LNCAP (cell line): ENCODE results near the gene LIN37.

Source experiments
- CTCF ChIP-seq: fragments of 450-650 bp; IDR thresholded peaks from 2 replicates; pipeline ENCODE4 v1.5.1; 2017; ENCODE audit warnings: mild to moderate bottlenecking

Gene LIN37

GRCh38 chr19:35780058-35780457 lies 31.7 kb downstream of the LIN37 start:
- TF ChIP-seq CTCF: no peak

- no peak for TF ChIP-seq CTCF
Observed at GRCh38 chr19:35780717-35781116, 32.3 kb downstream of the LIN37 start.

GRCh38 chr19:35781650-35782049 lies 33.3 kb downstream of the LIN37 start:
- no peak for TF ChIP-seq CTCF

- no peak for TF ChIP-seq CTCF
Observed at GRCh38 chr19:35782589-35782988, 34.2 kb downstream of the LIN37 start.

GRCh38 chr19:35783469-35784434 lies 35.4 kb downstream of the LIN37 start:
- TF ChIP-seq CTCF: no peak

GRCh38 chr19:35784503-35785338 lies 36.3 kb downstream of the LIN37 start:
- no peak for TF ChIP-seq CTCF

- no peak for TF ChIP-seq CTCF
Observed at GRCh38 chr19:35785339-35785627, 36.9 kb downstream of the LIN37 start.
